CD4-positive, alpha-beta T cell (primary cell): ENCODE measurements around the gene HAGH. TPM values are rescaled to one million over a fixed set of nuclear protein-coding genes. Genes with fewer than 3 reads are reported as not detected.

Experiments
- ATAC-seq: fragments of 200-7000 bp; cut with Tn5 transposase; one replicate; pipeline ENCODE4 v1.10.0; 2022; ENCODE audit warnings: mild to moderate bottlenecking; ENCODE audit not compliant: poor library complexity
- CTCF ChIA-PET: fragments of 350-600 bp; sonication (Branson Sonifier 250); formaldehyde crosslinking; loops from one replicate; lab custom pipeline; 2021; ENCODE audit warnings: antibody characterized with exemption, inconsistent platforms; lab: Charles Lee
- POLR2A ChIA-PET: fragments of 350-600 bp; sonication (Branson Sonifier 250); formaldehyde crosslinking; loops from one replicate; lab custom pipeline; 2021; ENCODE audit warnings: antibody characterized with exemption, inconsistent platforms; lab: Charles Lee
- DNase-seq, 14 experiments: peaks; one replicate each; pipeline ENCODE4 v3.0.0-alpha.2; 2013 to 2020; ENCODE audit warnings: mixed read lengths in 2 of 14
- H3K27ac ChIP-seq, 2 donors: one replicate each; pipeline versions ENCODE4 v1.5.1 to v1.7.0; 2013; ENCODE audit warnings: low read length in 2 of 2, low read depth in 1 of 2, mild to moderate bottlenecking in 1 of 2
- H3K27me3 ChIP-seq, 2 experiments: 1 replicate in 1 of 2; 2 replicates in 1 of 2; pipeline versions ENCODE4 v1.6.1 to v1.7.0; 2013; ENCODE audit warnings: low read length in 2 of 2, control low read depth in 1 of 2, mild to moderate bottlenecking in 1 of 2, moderate library complexity in 1 of 2; ENCODE audit not compliant: insufficient read depth in 2 of 2, control insufficient read depth in 1 of 2
- H3K36me3 ChIP-seq: one replicate; pipeline ENCODE4 v1.6.1; 2013; ENCODE audit warnings: low read length, control low read depth; ENCODE audit not compliant: insufficient read depth
- H3K4me1 ChIP-seq: one replicate; pipeline ENCODE4 v1.6.1; 2013; ENCODE audit warnings: low read length, control low read depth; ENCODE audit not compliant: insufficient read depth
- H3K4me3 ChIP-seq: one replicate; pipeline ENCODE4 v1.5.1; 2013; ENCODE audit warnings: mild to moderate bottlenecking, low read length, moderate library complexity
- H3K9me3 ChIP-seq, 2 experiments: 1 replicate in 1 of 2; 2 replicates in 1 of 2; pipeline versions ENCODE4 v1.6.1 to v1.7.0; 2013; ENCODE audit warnings: low read length in 2 of 2, mild to moderate bottlenecking in 2 of 2, control low read depth in 1 of 2, moderate library complexity in 1 of 2; ENCODE audit not compliant: control insufficient read depth in 1 of 2, insufficient read depth in 1 of 2
- H3K27ac Mint-ChIP-seq: one replicate; pipeline ENCODE4 v1.8.0; 2020; ENCODE audit warnings: mixed read lengths
- H3K27me3 Mint-ChIP-seq: one replicate; pipeline ENCODE4 v1.8.0; 2021; ENCODE audit warnings: mixed read lengths
- H3K36me3 Mint-ChIP-seq: one replicate; pipeline ENCODE4 v1.8.0; 2021; ENCODE audit warnings: low read depth, mixed read lengths
- H3K4me1 Mint-ChIP-seq: one replicate; pipeline ENCODE4 v1.8.0; 2021; ENCODE audit warnings: low read depth, mixed read lengths
- H3K4me3 Mint-ChIP-seq: one replicate; pipeline ENCODE4 v1.8.0; 2020; ENCODE audit warnings: mild to moderate bottlenecking, mixed read lengths
- H3K9me3 Mint-ChIP-seq: one replicate; pipeline ENCODE4 v1.8.0; 2020; ENCODE audit warnings: mixed read lengths
- CTCF ChIP-seq: fragments of 200-600 bp; IDR thresholded peaks from one replicate; pipeline ENCODE4 v1.8.0; 2022; ENCODE audit warnings: antibody characterized with exemption, mild to moderate bottlenecking
- intact Hi-C, 2 experiments: fragments of 100-400 bp; cut with DNase I in 1 of 2; cut with micrococcal nuclease in 1 of 2; formaldehyde crosslinking; loops; one replicate each; pipeline versions ENCODE4 v1.15.1 to v1.9.0; 2023 to 2025; cut with DNase I, micrococcal nuclease
- total RNA-seq, 174 experiments: library from RNA in 2 of 174; stranded (reverse) in 2 of 174; gene quantifications; one replicate each; pipeline ENCODE4 v1.2.3 and lab custom pipeline; 2021 to 2026

Gene HAGH
- total RNA-seq, 2 experiments from 2014 or later: 20.9 to 22.7 TPM

GRCh38 chr16:1791943-1792812 lies 34.4 kb downstream of the HAGH start:
- Mint-ChIP-seq H3K4me3 (no peak overlapping the region), H3K27me3 (no peaks in the 10 kb centered on the region), H3K9me3 (peaks cover 1% of the 10 kb centered on the region), H3K4me1 (no peaks in the 10 kb centered on the region), H3K36me3 (peaks cover 8% of the 10 kb centered on the region), H3K27ac (no peak overlapping the region)
- Histone ChIP-seq H3K9me3 (no peaks in the 10 kb centered on the region), H3K4me3 (no peak overlapping the region), H3K27ac (no peak overlapping the region), H3K36me3 (peaks cover 23% of the 10 kb centered on the region), H3K27me3 (no peaks in the 10 kb centered on the region), H3K4me1 (no peaks in the 10 kb centered on the region)
- ChIA-PET POLR2A (interaction anchor here (1.4 to 2.2 kb wide), 3 partner anchors 10 to 34 kb away, joined by 3 to 9 read pairs (median 9); partner anchors contain the start of genes HAGH, NUBP2 and SPSB3), CTCF (no interaction called here)
- intact Hi-C loops: no loop called here
- ATAC-seq (no peak), DNase-seq (peak in 1 of 14 experiments; percentile 27)
- TF ChIP-seq CTCF: no peak

- ATAC-seq (no peak), DNase-seq (peak in 1 of 14 experiments; percentile 23)
- Mint-ChIP-seq H3K27ac (no peak overlapping the region), H3K4me1 (no peaks in the 10 kb centered on the region), H3K4me3 (no peak overlapping the region), H3K27me3 (no peaks in the 10 kb centered on the region), H3K9me3 (no peaks in the 10 kb centered on the region), H3K36me3 (peaks cover 7% of the 10 kb centered on the region)
- Histone ChIP-seq H3K9me3 (peaks cover 0 to 4% of the 10 kb centered on the region in 2 experiments), H3K27me3 (no peaks in the 10 kb centered on the region), H3K36me3 (peaks cover 31% of the 10 kb centered on the region), H3K27ac (no peak overlapping the region), H3K4me1 (peaks cover 2% of the 10 kb centered on the region), H3K4me3 (no peak overlapping the region)
- no peak for TF ChIP-seq CTCF
- POLR2A ChIA-PET: interaction anchor here (1.4 to 1.5 kb wide), 2 partner anchors 9 to 35 kb away, joined by 3 to 9 read pairs; partner anchors contain the start of genes HAGH, NUBP2 and SPSB3
- intact Hi-C loops: no loop called here
- CTCF ChIA-PET: no interaction called here
Measured at GRCh38 chr16:1791256-1791942, 35.2 kb downstream of the HAGH start.

GRCh38 chr16:1790611-1791255 lies 35.9 kb downstream of the HAGH start:
- H3K4me1 Mint-ChIP-seq: no peaks in the 10 kb centered on the region
- H3K9me3 ChIP-seq: peaks cover 0 to 6% of the 10 kb centered on the region in 2 experiments
- no peak overlapping the region for H3K27ac ChIP-seq
- peaks cover 37% of the 10 kb centered on the region for H3K36me3 ChIP-seq
- TF ChIP-seq CTCF: no peak
- peaks cover 8% of the 10 kb centered on the region for H3K4me1 ChIP-seq
- H3K27ac Mint-ChIP-seq: no peak overlapping the region
- no peak overlapping the region for H3K4me3 Mint-ChIP-seq
- intact Hi-C loops: no loop called here
- H3K27me3 ChIP-seq: no peaks in the 10 kb centered on the region
- H3K4me3 ChIP-seq: no peak overlapping the region
- ChIA-PET CTCF (no interaction called here), POLR2A (interaction anchor here (1.4 to 1.5 kb wide), 2 partner anchors 8 to 35 kb away, joined by 3 to 9 read pairs; partner anchors contain the start of genes HAGH, NUBP2 and SPSB3)
- H3K9me3 Mint-ChIP-seq: no peaks in the 10 kb centered on the region
- ATAC-seq: no peak
- DNase-seq: peak in 1 of 14 experiments; percentile 20
- H3K27me3 Mint-ChIP-seq: no peaks in the 10 kb centered on the region
- peaks cover 7% of the 10 kb centered on the region for H3K36me3 Mint-ChIP-seq
